GM19395 (cell line): Measurements from ENCODE around the gene RBM4B.

Experiments used
- ATAC-seq: cut with Tn5 transposase; IDR thresholded peaks from one replicate; pipeline ENCODE4 v1.9.1; 2021; ENCODE audit warnings: mild to moderate bottlenecking, moderate library complexity; ENCODE audit not compliant: unreplicated experiment

Gene RBM4B

DNA sequence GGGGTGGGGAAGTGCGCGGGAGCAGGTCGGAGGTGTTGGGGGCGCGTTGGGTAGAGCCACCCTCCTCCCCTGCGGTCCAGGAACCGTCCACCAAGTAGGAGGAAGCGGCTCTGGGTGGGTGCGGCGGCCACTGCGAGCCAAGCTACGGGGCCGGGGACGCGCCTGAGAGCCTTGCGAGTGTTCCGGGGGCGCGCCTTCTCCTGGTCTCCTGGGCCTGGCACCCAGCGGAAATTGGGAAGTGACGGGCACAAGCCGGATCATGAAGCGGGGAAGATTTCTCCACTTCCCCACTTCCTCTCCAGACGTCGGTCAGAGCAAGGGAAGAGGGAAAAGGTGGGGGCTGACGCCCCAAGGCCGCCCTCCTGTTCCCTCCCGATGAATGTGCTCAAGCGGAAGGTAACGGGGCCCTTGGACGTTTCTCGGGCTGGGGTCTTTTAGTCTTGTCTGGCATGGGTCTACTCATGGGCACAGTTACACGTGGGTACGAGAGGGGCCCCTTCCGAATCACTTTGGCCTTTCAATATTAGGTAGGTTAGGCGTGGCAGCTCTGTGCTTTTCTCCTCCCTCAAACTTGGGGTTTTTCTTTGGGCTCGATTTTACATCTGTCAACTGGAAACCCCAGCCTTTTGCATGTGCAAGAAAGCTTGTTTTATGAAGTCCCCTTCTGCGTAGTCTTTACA is 60.4 kb downstream of the RBM4B start:
- peak; percentile 13 for ATAC-seq

DNA sequence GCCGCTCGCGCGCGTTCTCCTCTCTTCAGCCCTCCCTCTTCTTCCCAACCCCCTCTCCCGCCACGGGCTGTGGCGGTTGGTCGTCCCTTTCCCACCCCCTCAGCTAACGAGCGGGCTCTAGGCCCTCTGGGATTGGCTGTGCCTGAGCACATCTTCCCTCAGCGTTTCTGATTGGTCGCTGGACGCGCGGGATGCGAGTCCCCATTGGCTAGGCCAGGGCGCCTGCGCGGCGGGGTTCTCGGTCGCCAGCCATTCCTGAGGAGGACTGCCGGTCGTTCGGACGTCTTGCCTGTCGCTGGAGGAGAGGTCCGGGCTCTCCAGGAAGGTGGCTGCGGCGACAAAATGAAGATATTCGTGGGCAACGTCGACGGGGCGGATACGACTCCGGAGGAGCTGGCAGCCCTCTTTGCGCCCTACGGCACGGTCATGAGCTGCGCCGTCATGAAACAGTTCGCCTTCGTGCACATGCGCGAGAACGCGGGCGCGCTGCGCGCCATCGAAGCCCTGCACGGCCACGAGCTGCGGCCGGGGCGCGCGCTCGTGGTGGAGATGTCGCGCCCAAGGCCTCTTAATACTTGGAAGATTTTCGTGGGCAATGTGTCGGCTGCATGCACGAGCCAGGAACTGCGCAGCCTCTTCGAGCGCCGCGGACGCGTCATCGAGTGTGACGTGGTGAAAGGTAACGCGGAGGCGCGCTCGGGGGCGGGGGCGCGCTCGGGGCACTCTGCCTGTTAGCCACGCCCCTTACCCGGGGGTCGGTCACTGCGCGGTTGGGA is 61.1 kb downstream of the RBM4B start, which contains the start of gene RBM14:
RBM14 (plus strand) TSS at position 252 of the 776 bp plus-strand sequence; CDS start at position 343, 91 bp downstream.
- peak; percentile 88 for ATAC-seq
